Gastroesophageal sphincter (tissue), 4 donors: Measurements from ENCODE around the gene SLC37A1. TPM values are rescaled to one million over a fixed set of nuclear protein-coding genes. Genes with fewer than 3 reads are reported as not detected.

Experiments used
- ATAC-seq: fragments of 150-250 bp; one replicate; pipeline ENCODE4 v1.9.1; 2016; ENCODE audit warnings: mild to moderate bottlenecking, moderate library complexity
- H3K27ac ChIP-seq, 4 donors: fragments of 200-600 bp; sonication (generic) in 3 of 4; 1 replicate in 3 of 4; 2 replicates in 1 of 4; pipeline ENCODE4 v1.5.1; 2016 to 2019
- H3K27me3 ChIP-seq: fragments of 200-600 bp; sonication (generic); one replicate; pipeline ENCODE4 v1.5.1; 2019
- H3K36me3 ChIP-seq, 2 donors: fragments of 200-600 bp; sonication (generic); one replicate each; pipeline ENCODE4 v1.5.1; 2019; ENCODE audit warnings: control low read depth in 1 of 2
- H3K4me1 ChIP-seq, 3 donors: fragments of 200-600 bp; sonication (generic); 1 replicate in 2 of 3; 2 replicates in 1 of 3; pipeline ENCODE4 v1.5.1; 2016 to 2019; ENCODE audit warnings: control low read depth in 2 of 3
- H3K4me3 ChIP-seq, 2 donors: fragments of 200-600 bp; sonication (generic); one replicate each; pipeline ENCODE4 v1.5.1; 2019; ENCODE audit warnings: mild to moderate bottlenecking in 1 of 2, moderate library complexity in 1 of 2
- H3K9me3 ChIP-seq, 3 donors: fragments of 200-600 bp; sonication (generic); one replicate each; pipeline ENCODE4 v1.5.1; 2017 to 2019; ENCODE audit warnings: control low read depth in 2 of 3
- CTCF ChIP-seq, 4 experiments: fragments of 200-600 bp in 2 of 4; fragments of 450-650 bp in 2 of 4; sonication (generic) in 1 of 4; IDR thresholded peaks; one replicate each; pipeline ENCODE4 v1.5.1; 2017 to 2019; ENCODE audit warnings: antibody characterized with exemption in 4 of 4, mild to moderate bottlenecking in 2 of 4, moderate library complexity in 2 of 4
- EP300 ChIP-seq: sonication (generic); formaldehyde crosslinking; IDR thresholded peaks from one replicate; pipeline ENCODE4 v1.6.1; 2017; ENCODE audit warnings: antibody characterized with exemption, mild to moderate bottlenecking
- POLR2A ChIP-seq, 2 donors: fragments of 450-650 bp; IDR thresholded peaks; one replicate each; pipeline ENCODE4 v1.6.1; 2017; ENCODE audit warnings: antibody characterized with exemption in 2 of 2, mild to moderate bottlenecking in 2 of 2, moderate library complexity in 1 of 2
- POLR2AphosphoS5 ChIP-seq: sonication (generic); formaldehyde crosslinking; IDR thresholded peaks from one replicate; pipeline ENCODE4 v1.6.1; 2017; ENCODE audit warnings: antibody characterized with exemption
- WGBS, 2 donors: methylation state at CpG; one replicate each; pipeline ENCODE4 v1.1.5; 2018; ENCODE audit warnings: low coverage in 1 of 2; 5-methylcytosine and 5-hydroxymethylcytosine counted together
- total RNA-seq, 4 donors: library from RNA; depleted of rRNA; stranded (reverse); fragments of >200 nt; gene quantifications; one replicate each; pipeline ENCODE4 v1.1.0, GENCODE V29; 2016

The SLC37A1 gene
- total RNA-seq, 4 donors from 2014 or later = 3.7 to 7.8 (median 4.3) TPM

- Histone ChIP-seq H3K27ac (no peak overlapping the region), H3K36me3 (peaks cover 0 to 94% of the 10 kb centered on the region in 2 donors), H3K27me3 (no peaks in the 10 kb centered on the region), H3K9me3 (no peaks in the 10 kb centered on the region), H3K4me3 (no peak overlapping the region), H3K4me1 (no peaks in the 10 kb centered on the region)
- WGBS, 2 donors = 75 to 97% methylated on average over 5 to 6 of the region's 8 CpGs
- no peak for ATAC-seq
- no peak for TF ChIP-seq EP300
- TF ChIP-seq POLR2AphosphoS5 = no peak
- TF ChIP-seq CTCF (IDR thresholded peaks at IDR 0.05) = no peak
- no peak for TF ChIP-seq POLR2A (IDR thresholded peaks at IDR 0.05)
Observed at GRCh38 chr21:42562816-42563215, 49.2 kb downstream of the SLC37A1 start.

GRCh38 chr21:42563261-42563660 is 49.6 kb downstream of the SLC37A1 start:
- ATAC-seq = no peak
- H3K27me3 ChIP-seq = no peaks in the 10 kb centered on the region

GRCh38 chr21:42563686-42564085 is 50.0 kb downstream of the SLC37A1 start:
- 90 to 94% methylated on average over 6 to 11 of the region's 14 CpGs for WGBS, 2 donors
- Histone ChIP-seq H3K4me3 (no peak overlapping the region), H3K36me3 (peaks cover 0 to 94% of the 10 kb centered on the region in 2 donors), H3K27me3 (no peaks in the 10 kb centered on the region), H3K9me3 (no peaks in the 10 kb centered on the region), H3K27ac (no peak overlapping the region), H3K4me1 (no peaks in the 10 kb centered on the region)
- TF ChIP-seq POLR2AphosphoS5 = no peak
- no peak for TF ChIP-seq EP300
- no peak for TF ChIP-seq CTCF (IDR thresholded peaks at IDR 0.05)
- no peak for TF ChIP-seq POLR2A (IDR thresholded peaks at IDR 0.05)
- ATAC-seq = no peak

More at GRCh38 chr21:42563261-42563660, 49.6 kb downstream of the SLC37A1 start:
- Histone ChIP-seq H3K4me1 (no peaks in the 10 kb centered on the region), H3K4me3 (no peak overlapping the region), H3K9me3 (no peaks in the 10 kb centered on the region), H3K36me3 (peaks cover 0 to 94% of the 10 kb centered on the region in 2 donors), H3K27ac (no peak overlapping the region)
- no peak for TF ChIP-seq POLR2AphosphoS5
- TF ChIP-seq POLR2A (IDR thresholded peaks at IDR 0.05) = no peak
- TF ChIP-seq EP300 = no peak
- 67 to 78% methylated on average over 3 to 9 of the region's 10 CpGs for WGBS, 2 donors

- no peaks in the 10 kb centered on the region for H3K9me3 ChIP-seq
- ATAC-seq = no peak
- H3K27ac ChIP-seq = no peak overlapping the region
- no peak overlapping the region for H3K4me3 ChIP-seq
- TF ChIP-seq EP300 = no peak
- TF ChIP-seq POLR2AphosphoS5 = no peak
- TF ChIP-seq CTCF (IDR thresholded peaks at IDR 0.05) = no peak
- no peak for TF ChIP-seq POLR2A (IDR thresholded peaks at IDR 0.05)
- peaks cover 0 to 94% of the 10 kb centered on the region in 2 donors for H3K36me3 ChIP-seq
- WGBS, 2 donors = 75 to 79% methylated on average over 7 to 8 of the region's 17 CpGs
- no peaks in the 10 kb centered on the region for H3K27me3 ChIP-seq
- no peaks in the 10 kb centered on the region for H3K4me1 ChIP-seq
Observed at GRCh38 chr21:42564561-42564971, 50.9 kb downstream of the SLC37A1 start.

- Histone ChIP-seq H3K4me1 (no peaks in the 10 kb centered on the region), H3K36me3 (peaks cover 0 to 96% of the 10 kb centered on the region in 2 donors), H3K4me3 (no peak overlapping the region), H3K27me3 (no peaks in the 10 kb centered on the region), H3K9me3 (no peaks in the 10 kb centered on the region), H3K27ac (no peak overlapping the region)
- WGBS, 2 donors = 85 to 91% methylated on average over 4 to 6 of the region's 16 CpGs
- TF ChIP-seq POLR2AphosphoS5 = no peak
- no peak for TF ChIP-seq CTCF (IDR thresholded peaks at IDR 0.05)
- ATAC-seq = no peak
Observed at GRCh38 chr21:42565206-42565810, 51.7 kb downstream of the SLC37A1 start.
